OCI-LY7 (cell line): ENCODE results near the gene NQO2. TPM values are rescaled to one million over a fixed set of nuclear protein-coding genes. Genes with fewer than 3 reads are reported as not detected.

Experiments
- BruUV-seq: library from RNA; stranded (reverse); fragments of 400-500 nt; replicated peaks from 2 replicates; lab custom pipeline; 2021; lab: Mats Ljungman, UMichigan
- CTCF ChIA-PET: fragments of 300-600 bp; sonication (Branson Sonifier 250); formaldehyde crosslinking; loops from one replicate; lab custom pipeline; 2022; ENCODE audit warnings: antibody characterized with exemption; ENCODE audit not compliant: unreplicated experiment; lab: Charles Lee
- POLR2A ChIA-PET: fragments of 300-600 bp; sonication (Branson Sonifier 250); formaldehyde crosslinking; loops from one replicate; lab custom pipeline; 2022; ENCODE audit warnings: antibody characterized with exemption; lab: Charles Lee
- DNase-seq: peaks from one replicate; pipeline ENCODE4 v3.0.0-alpha.2; 2015; ENCODE audit warnings: low spot score
- H2AFZ ChIP-seq: fragments of 200-600 bp; sonication (generic), shearing (Covaris generic); 2 replicates; pipeline ENCODE4 v1.6.1; 2014; ENCODE audit warnings: mild to moderate bottlenecking, antibody characterized with exemption, low read length, moderate library complexity
- H3K27ac ChIP-seq: fragments of 200-600 bp; sonication (generic); 2 replicates; pipeline ENCODE4 v1.5.1; 2014; ENCODE audit warnings: mixed run types, low read depth, mild to moderate bottlenecking, moderate library complexity, low read length, inconsistent platforms; ENCODE audit not compliant: poor library complexity, severe bottlenecking
- H3K36me3 ChIP-seq: fragments of 200-600 bp; sonication (generic); 2 replicates; pipeline ENCODE4 v1.6.1; 2014; ENCODE audit warnings: mild to moderate bottlenecking, antibody characterized with exemption, low read length, moderate library complexity, mixed read lengths; ENCODE audit not compliant: insufficient read depth
- H3K4me1 ChIP-seq: fragments of 200-600 bp; sonication (generic); 2 replicates; pipeline ENCODE4 v1.5.1; 2014; ENCODE audit warnings: mild to moderate bottlenecking, low read length; ENCODE audit not compliant: insufficient read depth, poor library complexity, severe bottlenecking
- H3K4me2 ChIP-seq: fragments of 200-600 bp; sonication (generic); 2 replicates; pipeline ENCODE4 v1.6.1; 2014; ENCODE audit warnings: mild to moderate bottlenecking, low read length
- H3K4me3 ChIP-seq: fragments of 200-600 bp; sonication (generic); 2 replicates; pipeline ENCODE4 v1.5.1; 2014; ENCODE audit warnings: mild to moderate bottlenecking, low read depth, low read length; ENCODE audit not compliant: poor library complexity, severe bottlenecking
- H3K79me2 ChIP-seq: fragments of 200-600 bp; sonication (generic); 2 replicates; pipeline ENCODE4 v1.6.1; 2016; ENCODE audit warnings: low read depth, mild to moderate bottlenecking, low read length, moderate library complexity, mixed read lengths; ENCODE audit not compliant: insufficient read depth
- H3K9me2 ChIP-seq: fragments of 200-600 bp; sonication (generic); 2 replicates; pipeline ENCODE4 v1.6.1; 2016; ENCODE audit warnings: mild to moderate bottlenecking, low read length, mixed read lengths; ENCODE audit not compliant: insufficient read depth
- H3K9me3 ChIP-seq: fragments of 200-600 bp; sonication (generic); 2 replicates; pipeline ENCODE4 v1.6.1; 2014; ENCODE audit warnings: mild to moderate bottlenecking, mixed run types, low read length, mixed read lengths
- H4K20me1 ChIP-seq: fragments of 200-600 bp; sonication (generic); 2 replicates; pipeline ENCODE4 v1.6.1; 2014; ENCODE audit warnings: mild to moderate bottlenecking, antibody characterized with exemption, low read length, moderate library complexity, mixed read lengths; ENCODE audit not compliant: insufficient read depth
- EZH2phosphoT487 ChIP-seq: fragments of 200-600 bp; sonication (generic); IDR thresholded peaks from 2 replicates; pipeline ENCODE4 v1.6.1; 2018; ENCODE audit warnings: low read depth, borderline replicate concordance, mild to moderate bottlenecking, mixed run types, antibody characterized with exemption, low read length, moderate library complexity, mixed read lengths
- intact Hi-C: fragments of 100-400 bp; cut with micrococcal nuclease; formaldehyde crosslinking; loops from one replicate; pipeline ENCODE4 v1.10.0; 2022; ENCODE audit not compliant: unreplicated experiment
- total RNA-seq, 2 experiments: library from RNA; depleted of rRNA in 1 of 2; stranded (reverse); fragments of >200 nt in 1 of 2; shearing (Covaris generic) in 1 of 2; gene quantifications; 2 replicates each; pipeline ENCODE4 v1.2.3, GENCODE V29; 2014 to 2022
- TF ChIP-seq, protein P1 (sequence below): fragments of 200-600 bp; sonication (generic); conservative IDR thresholded peaks from 2 replicates; pipeline ENCODE4 v1.5.1; 2014; ENCODE audit warnings: mild to moderate bottlenecking, antibody characterized with exemption, low read length, moderate library complexity, mixed read lengths

The NQO2 gene
- total RNA-seq, 2 experiments from 2014 or later = 8.4 to 9.9 TPM

DNA sequence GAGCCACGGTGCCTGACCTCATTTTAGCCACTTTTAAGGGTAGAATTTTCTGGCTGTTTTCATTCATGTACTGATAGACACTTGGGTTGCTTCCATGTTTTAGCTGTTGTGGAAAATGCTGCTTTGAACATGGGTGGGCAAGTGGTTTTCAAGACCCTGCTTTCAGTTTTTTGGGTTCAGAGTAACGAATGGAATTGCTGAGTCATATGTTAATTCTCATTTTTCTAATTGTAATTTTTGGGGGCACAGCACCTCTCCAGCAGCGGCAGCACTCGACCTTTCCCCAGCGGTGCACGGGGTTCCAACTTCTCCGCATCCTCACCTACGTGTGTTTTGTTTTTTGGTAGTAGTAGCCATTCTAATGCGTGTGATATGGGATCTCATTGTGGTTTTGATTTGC, 5.4 kb downstream of the NQO2 start:
- no peak for DNase-seq
- Histone ChIP-seq H3K9me2 (no peaks in the 10 kb centered on the region), H3K79me2 (no peaks in the 10 kb centered on the region), H3K4me1 (peaks cover 5% of the 10 kb centered on the region), H3K36me3 (peaks cover 23% of the 10 kb centered on the region), H3K27ac (no peak overlapping the region), H3K4me2 (no peak overlapping the region), H2AFZ (no peak overlapping the region), H4K20me1 (no peaks in the 10 kb centered on the region), H3K4me3 (no peak overlapping the region), H3K9me3 (no peaks in the 10 kb centered on the region)
- ChIA-PET POLR2A (no interaction called here), CTCF (no interaction called here)
- BruUV-seq = no TSS peak
- no peak for TF ChIP-seq EZH2phosphoT487
- TF ChIP-seq, protein P1, sequence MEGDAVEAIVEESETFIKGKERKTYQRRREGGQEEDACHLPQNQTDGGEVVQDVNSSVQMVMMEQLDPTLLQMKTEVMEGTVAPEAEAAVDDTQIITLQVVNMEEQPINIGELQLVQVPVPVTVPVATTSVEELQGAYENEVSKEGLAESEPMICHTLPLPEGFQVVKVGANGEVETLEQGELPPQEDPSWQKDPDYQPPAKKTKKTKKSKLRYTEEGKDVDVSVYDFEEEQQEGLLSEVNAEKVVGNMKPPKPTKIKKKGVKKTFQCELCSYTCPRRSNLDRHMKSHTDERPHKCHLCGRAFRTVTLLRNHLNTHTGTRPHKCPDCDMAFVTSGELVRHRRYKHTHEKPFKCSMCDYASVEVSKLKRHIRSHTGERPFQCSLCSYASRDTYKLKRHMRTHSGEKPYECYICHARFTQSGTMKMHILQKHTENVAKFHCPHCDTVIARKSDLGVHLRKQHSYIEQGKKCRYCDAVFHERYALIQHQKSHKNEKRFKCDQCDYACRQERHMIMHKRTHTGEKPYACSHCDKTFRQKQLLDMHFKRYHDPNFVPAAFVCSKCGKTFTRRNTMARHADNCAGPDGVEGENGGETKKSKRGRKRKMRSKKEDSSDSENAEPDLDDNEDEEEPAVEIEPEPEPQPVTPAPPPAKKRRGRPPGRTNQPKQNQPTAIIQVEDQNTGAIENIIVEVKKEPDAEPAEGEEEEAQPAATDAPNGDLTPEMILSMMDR = no peak
- intact Hi-C loops = no loop called here

GRCh38 chr6:3005874-3006273, 6.2 kb downstream of the NQO2 start:
- ChIA-PET CTCF (no interaction called here), POLR2A (no interaction called here)
- no peak for TF ChIP-seq EZH2phosphoT487
- TF ChIP-seq, protein P1 = no peak

DNA sequence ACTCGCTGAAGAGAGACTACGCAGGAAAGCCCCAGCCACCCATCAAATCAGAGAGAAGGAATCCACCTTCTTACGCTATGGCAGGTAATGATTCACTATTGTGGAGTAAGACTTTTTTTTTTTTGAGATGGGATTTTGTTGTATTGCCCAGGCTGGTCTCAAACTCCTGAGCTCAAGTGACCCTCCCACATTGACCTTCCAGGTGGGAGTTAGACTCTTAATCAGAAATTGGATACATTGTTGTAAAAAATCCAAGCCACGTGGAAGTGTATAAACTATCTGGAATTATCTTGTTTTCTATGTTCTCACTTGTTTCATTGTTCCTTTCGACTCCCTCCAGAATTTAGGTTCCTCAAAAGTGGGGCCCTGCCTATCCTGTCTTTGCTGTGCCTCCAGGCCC, 6.8 kb downstream of the NQO2 start:
- H4K20me1 ChIP-seq = no peaks in the 10 kb centered on the region

More at GRCh38 chr6:3005874-3006273, 6.2 kb downstream of the NQO2 start:
- no peak overlapping the region for H2AFZ ChIP-seq
- H3K36me3 ChIP-seq = peaks cover 31% of the 10 kb centered on the region
- no peaks in the 10 kb centered on the region for H3K4me1 ChIP-seq
- no peak for DNase-seq
- intact Hi-C loops = no loop called here
- H3K27ac ChIP-seq = no peak overlapping the region
- H4K20me1 ChIP-seq = no peaks in the 10 kb centered on the region
- no peaks in the 10 kb centered on the region for H3K79me2 ChIP-seq
- no TSS peak for BruUV-seq
- peaks cover 7% of the 10 kb centered on the region for H3K9me3 ChIP-seq
- H3K4me2 ChIP-seq = no peak overlapping the region
- H3K9me2 ChIP-seq = no peaks in the 10 kb centered on the region
- no peak overlapping the region for H3K4me3 ChIP-seq

More for the DNA sequence above, 6.8 kb downstream of the NQO2 start:
- Histone ChIP-seq H3K4me2 (no peak overlapping the region), H3K79me2 (no peaks in the 10 kb centered on the region), H3K36me3 (peaks cover 37% of the 10 kb centered on the region), H3K27ac (no peak overlapping the region), H3K9me3 (peaks cover 13% of the 10 kb centered on the region), H3K9me2 (no peaks in the 10 kb centered on the region), H2AFZ (no peak overlapping the region), H3K4me3 (no peak overlapping the region), H3K4me1 (no peaks in the 10 kb centered on the region)
- ChIA-PET CTCF (no interaction called here), POLR2A (no interaction called here)
- TF ChIP-seq, protein P1 = no peak
- no peak for TF ChIP-seq EZH2phosphoT487
- intact Hi-C loops = no loop called here
- no peak for DNase-seq
- no TSS peak for BruUV-seq
